ENCODE data around the gene HBG2. TPM values are rescaled to one million over a fixed set of nuclear protein-coding genes. Genes with fewer than 3 reads are reported as not detected.

Gene HBG2
- total and polyA plus RNA-seq, 9 of the 15 experiments (the other 6 are each of a cell fraction or from before 2014, with no cell fraction given), result 1,626 to 58,619 (median 10,515) TPM

DNA sequence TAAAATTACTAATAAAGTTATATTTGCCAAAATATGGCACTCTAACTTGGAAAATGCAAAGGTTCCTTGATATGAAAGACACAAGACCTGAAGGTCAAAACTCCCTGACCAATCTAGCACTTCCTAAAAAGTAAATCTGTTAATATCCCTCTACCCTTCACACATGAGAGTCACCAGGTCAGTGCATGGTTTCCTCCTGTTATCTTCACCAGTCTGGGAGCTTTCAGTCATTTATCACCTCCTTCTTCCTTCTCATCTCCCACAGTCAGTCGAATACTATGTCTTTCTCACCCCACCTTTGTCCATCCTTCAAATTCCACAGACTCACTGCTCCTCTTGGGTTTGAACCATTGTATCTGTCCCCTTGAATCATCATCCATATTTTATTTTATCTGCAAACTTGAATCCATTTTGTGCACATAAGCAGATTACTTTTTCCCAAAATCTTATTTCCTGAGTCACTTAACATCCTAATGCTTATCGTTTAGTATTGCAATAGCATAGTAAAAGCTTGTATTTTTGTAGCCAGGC lies 12.5 kb upstream of the HBG2 start (continued):
- TF ChIP-seq PHTF2 (CRISPR knock-in tag; IDR thresholded peaks at IDR 0.05) (no peak), U2AF2 (optimal IDR thresholded peaks at IDR 0.05; ENCODE audit: low read depth, low read length) (no peak), SMAD4 (CRISPR knock-in tag; conservative IDR thresholded peaks at IDR 0.05) (no peak), SMAD3 (CRISPR knock-in tag; conservative IDR thresholded peaks at IDR 0.05) (no peak), ZFP1 (CRISPR knock-in tag; IDR thresholded peaks at IDR 0.05) (no peak), ZNF316 (IDR thresholded peaks at IDR 0.05) (peak; percentile 53), POLR2B (IDR thresholded peaks at IDR 0.05; ENCODE audit: low read depth, partially characterized antibody) (peak; percentile 40), FOXP1 (CRISPR knock-in tag; IDR thresholded peaks at IDR 0.05) (no peak), LCOR (CRISPR knock-in tag; IDR thresholded peaks at IDR 0.05) (no peak), PPARD (CRISPR knock-in tag; IDR thresholded peaks at IDR 0.05) (no peak), ZNF12 (CRISPR knock-in tag; IDR thresholded peaks at IDR 0.05) (no peak), FOXK1 (CRISPR knock-in tag; IDR thresholded peaks at IDR 0.05; ENCODE audit: borderline replicate concordance) (no peak)
- TF ChIP-seq, protein P1, sequence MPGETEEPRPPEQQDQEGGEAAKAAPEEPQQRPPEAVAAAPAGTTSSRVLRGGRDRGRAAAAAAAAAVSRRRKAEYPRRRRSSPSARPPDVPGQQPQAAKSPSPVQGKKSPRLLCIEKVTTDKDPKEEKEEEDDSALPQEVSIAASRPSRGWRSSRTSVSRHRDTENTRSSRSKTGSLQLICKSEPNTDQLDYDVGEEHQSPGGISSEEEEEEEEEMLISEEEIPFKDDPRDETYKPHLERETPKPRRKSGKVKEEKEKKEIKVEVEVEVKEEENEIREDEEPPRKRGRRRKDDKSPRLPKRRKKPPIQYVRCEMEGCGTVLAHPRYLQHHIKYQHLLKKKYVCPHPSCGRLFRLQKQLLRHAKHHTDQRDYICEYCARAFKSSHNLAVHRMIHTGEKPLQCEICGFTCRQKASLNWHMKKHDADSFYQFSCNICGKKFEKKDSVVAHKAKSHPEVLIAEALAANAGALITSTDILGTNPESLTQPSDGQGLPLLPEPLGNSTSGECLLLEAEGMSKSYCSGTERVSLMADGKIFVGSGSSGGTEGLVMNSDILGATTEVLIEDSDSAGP (CRISPR knock-in tag; IDR thresholded peaks at IDR 0.05), result no peak
- TF ChIP-seq, protein P2, sequence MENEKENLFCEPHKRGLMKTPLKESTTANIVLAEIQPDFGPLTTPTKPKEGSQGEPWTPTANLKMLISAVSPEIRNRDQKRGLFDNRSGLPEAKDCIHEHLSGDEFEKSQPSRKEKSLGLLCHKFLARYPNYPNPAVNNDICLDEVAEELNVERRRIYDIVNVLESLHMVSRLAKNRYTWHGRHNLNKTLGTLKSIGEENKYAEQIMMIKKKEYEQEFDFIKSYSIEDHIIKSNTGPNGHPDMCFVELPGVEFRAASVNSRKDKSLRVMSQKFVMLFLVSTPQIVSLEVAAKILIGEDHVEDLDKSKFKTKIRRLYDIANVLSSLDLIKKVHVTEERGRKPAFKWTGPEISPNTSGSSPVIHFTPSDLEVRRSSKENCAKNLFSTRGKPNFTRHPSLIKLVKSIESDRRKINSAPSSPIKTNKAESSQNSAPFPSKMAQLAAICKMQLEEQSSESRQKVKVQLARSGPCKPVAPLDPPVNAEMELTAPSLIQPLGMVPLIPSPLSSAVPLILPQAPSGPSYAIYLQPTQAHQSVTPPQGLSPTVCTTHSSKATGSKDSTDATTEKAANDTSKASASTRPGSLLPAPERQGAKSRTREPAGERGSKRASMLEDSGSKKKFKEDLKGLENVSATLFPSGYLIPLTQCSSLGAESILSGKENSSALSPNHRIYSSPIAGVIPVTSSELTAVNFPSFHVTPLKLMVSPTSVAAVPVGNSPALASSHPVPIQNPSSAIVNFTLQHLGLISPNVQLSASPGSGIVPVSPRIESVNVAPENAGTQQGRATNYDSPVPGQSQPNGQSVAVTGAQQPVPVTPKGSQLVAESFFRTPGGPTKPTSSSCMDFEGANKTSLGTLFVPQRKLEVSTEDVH (IDR thresholded peaks at IDR 0.05; ENCODE audit: low read depth, partially characterized antibody), result no peak
- TF ChIP-seq, protein P3, sequence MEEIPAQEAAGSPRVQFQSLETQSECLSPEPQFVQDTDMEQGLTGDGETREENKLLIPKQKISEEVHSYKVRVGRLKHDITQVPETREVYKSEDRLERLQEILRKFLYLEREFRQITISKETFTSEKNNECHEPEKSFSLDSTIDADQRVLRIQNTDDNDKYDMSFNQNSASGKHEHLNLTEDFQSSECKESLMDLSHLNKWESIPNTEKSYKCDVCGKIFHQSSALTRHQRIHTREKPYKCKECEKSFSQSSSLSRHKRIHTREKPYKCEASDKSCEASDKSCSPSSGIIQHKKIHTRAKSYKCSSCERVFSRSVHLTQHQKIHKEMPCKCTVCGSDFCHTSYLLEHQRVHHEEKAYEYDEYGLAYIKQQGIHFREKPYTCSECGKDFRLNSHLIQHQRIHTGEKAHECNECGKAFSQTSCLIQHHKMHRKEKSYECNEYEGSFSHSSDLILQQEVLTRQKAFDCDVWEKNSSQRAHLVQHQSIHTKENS (CRISPR knock-in tag; IDR thresholded peaks at IDR 0.05), result no peak
- TF ChIP-seq, protein P4, sequence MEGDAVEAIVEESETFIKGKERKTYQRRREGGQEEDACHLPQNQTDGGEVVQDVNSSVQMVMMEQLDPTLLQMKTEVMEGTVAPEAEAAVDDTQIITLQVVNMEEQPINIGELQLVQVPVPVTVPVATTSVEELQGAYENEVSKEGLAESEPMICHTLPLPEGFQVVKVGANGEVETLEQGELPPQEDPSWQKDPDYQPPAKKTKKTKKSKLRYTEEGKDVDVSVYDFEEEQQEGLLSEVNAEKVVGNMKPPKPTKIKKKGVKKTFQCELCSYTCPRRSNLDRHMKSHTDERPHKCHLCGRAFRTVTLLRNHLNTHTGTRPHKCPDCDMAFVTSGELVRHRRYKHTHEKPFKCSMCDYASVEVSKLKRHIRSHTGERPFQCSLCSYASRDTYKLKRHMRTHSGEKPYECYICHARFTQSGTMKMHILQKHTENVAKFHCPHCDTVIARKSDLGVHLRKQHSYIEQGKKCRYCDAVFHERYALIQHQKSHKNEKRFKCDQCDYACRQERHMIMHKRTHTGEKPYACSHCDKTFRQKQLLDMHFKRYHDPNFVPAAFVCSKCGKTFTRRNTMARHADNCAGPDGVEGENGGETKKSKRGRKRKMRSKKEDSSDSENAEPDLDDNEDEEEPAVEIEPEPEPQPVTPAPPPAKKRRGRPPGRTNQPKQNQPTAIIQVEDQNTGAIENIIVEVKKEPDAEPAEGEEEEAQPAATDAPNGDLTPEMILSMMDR (IDR thresholded peaks at IDR 0.05 in 2 of 3, conservative IDR thresholded peaks at IDR 0.05 in 1 of 3; ENCODE audit: insufficient read depth in 2 of 3, low read depth in 1 of 3, low read length in 3 of 3), result no peak
